Cardiac muscle cell (in vitro differentiated cells and primary cell): Measurements from ENCODE around the gene PDHA1. TPM values are rescaled to one million over a fixed set of nuclear protein-coding genes. Genes with fewer than 3 reads are reported as not detected.

Experiments used
- DNase-seq, 2 donors: peaks; one replicate each; pipeline versions ENCODE4 v3.0.0 to v3.0.0-alpha.2; 2010 to 2017; ENCODE audit warnings: low read depth in 1 of 2, low spot score in 1 of 2
- H3K27ac ChIP-seq: fragments of 200-600 bp; sonication (generic); 2 replicates; pipeline ENCODE4 v1.5.1; 2016
- H3K27me3 ChIP-seq: fragments of 200-600 bp; sonication (generic); 2 replicates; pipeline ENCODE4 v1.6.0; 2016; ENCODE audit warnings: control low read depth
- H3K36me3 ChIP-seq: fragments of 200-600 bp; sonication (generic); 2 replicates; pipeline ENCODE4 v1.5.1; 2016; ENCODE audit warnings: control low read depth
- H3K4me1 ChIP-seq: fragments of 200-600 bp; sonication (generic); 2 replicates; pipeline ENCODE4 v1.8.1; 2017; ENCODE audit warnings: low read depth, mild to moderate bottlenecking, mixed run types
- H3K4me3 ChIP-seq: fragments of 200-600 bp; sonication (generic); 2 replicates; pipeline ENCODE4 v1.5.1; 2016; ENCODE audit warnings: mild to moderate bottlenecking
- H3K9me3 ChIP-seq: fragments of 200-600 bp; sonication (generic); 2 replicates; pipeline ENCODE4 v1.5.1; 2017; ENCODE audit warnings: low read depth, mild to moderate bottlenecking, control low read depth
- polyA plus RNA-seq: library from polyadenylated mRNA; unstranded; fragments of >200 nt; fragmentation: Nextera tagmentation; extraction: Ambion mirVana; gene quantifications from 2 replicates; pipeline ENCODE4 v1.2.1, GENCODE V29; 2016
- total RNA-seq: library from RNA; depleted of rRNA; stranded (reverse); fragments of >200 nt; gene quantifications from 2 replicates; pipeline ENCODE4 v1.2.3, GENCODE V29; 2016
- TF ChIP-seq, protein P1 (sequence below): IDR thresholded peaks from 2 replicates; pipeline ENCODE4 v1.5.1; 2012; ENCODE audit warnings: low read depth, mild to moderate bottlenecking, low read length

PDHA1 gene
- total RNA-seq (243 and 257 TPM in 2 replicates), polyA plus RNA-seq (689 and 777 TPM in 2 replicates)

GRCh38 chrX:19343535-19344408, at the start of gene PDHA1:
TSS of gene PDHA1 (plus strand) at chrX:19343927. CDS start at chrX:19344038, 111 bp downstream.
- Histone ChIP-seq H3K27me3 (no peaks in the 10 kb centered on the region), H3K9me3 (no peaks in the 10 kb centered on the region), H3K4me1 (no peaks in the 10 kb centered on the region), H3K36me3 (no peaks in the 10 kb centered on the region), H3K4me3 (peak within 1 kb of the TSS; percentile 69), H3K27ac (peak within 1 kb of the TSS; percentile 79)
- peak; percentile 93 to 94 for DNase-seq
- TF ChIP-seq, protein P1, sequence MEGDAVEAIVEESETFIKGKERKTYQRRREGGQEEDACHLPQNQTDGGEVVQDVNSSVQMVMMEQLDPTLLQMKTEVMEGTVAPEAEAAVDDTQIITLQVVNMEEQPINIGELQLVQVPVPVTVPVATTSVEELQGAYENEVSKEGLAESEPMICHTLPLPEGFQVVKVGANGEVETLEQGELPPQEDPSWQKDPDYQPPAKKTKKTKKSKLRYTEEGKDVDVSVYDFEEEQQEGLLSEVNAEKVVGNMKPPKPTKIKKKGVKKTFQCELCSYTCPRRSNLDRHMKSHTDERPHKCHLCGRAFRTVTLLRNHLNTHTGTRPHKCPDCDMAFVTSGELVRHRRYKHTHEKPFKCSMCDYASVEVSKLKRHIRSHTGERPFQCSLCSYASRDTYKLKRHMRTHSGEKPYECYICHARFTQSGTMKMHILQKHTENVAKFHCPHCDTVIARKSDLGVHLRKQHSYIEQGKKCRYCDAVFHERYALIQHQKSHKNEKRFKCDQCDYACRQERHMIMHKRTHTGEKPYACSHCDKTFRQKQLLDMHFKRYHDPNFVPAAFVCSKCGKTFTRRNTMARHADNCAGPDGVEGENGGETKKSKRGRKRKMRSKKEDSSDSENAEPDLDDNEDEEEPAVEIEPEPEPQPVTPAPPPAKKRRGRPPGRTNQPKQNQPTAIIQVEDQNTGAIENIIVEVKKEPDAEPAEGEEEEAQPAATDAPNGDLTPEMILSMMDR = no peak

GRCh38 chrX:19303256-19303880, 40.4 kb upstream of the PDHA1 start:
- H3K4me3 ChIP-seq = no peak overlapping the region
- DNase-seq = peak in 1 of 2 donors; percentile 63

GRCh38 chrX:19326567-19326966, 17.2 kb upstream of the PDHA1 start:
- no peaks in the 10 kb centered on the region for H3K9me3 ChIP-seq
- TF ChIP-seq, protein P1 = no peak
- no peak overlapping the region for H3K27ac ChIP-seq
- DNase-seq = no peak
- no peaks in the 10 kb centered on the region for H3K4me1 ChIP-seq
- H3K27me3 ChIP-seq = no peaks in the 10 kb centered on the region
- no peaks in the 10 kb centered on the region for H3K36me3 ChIP-seq
- no peak overlapping the region for H3K4me3 ChIP-seq

More at GRCh38 chrX:19303256-19303880, 40.4 kb upstream of the PDHA1 start:
- no peaks in the 10 kb centered on the region for H3K27me3 ChIP-seq
- TF ChIP-seq, protein P1 = no peak
- H3K27ac ChIP-seq = no peak overlapping the region
- H3K36me3 ChIP-seq = no peaks in the 10 kb centered on the region
- no peaks in the 10 kb centered on the region for H3K9me3 ChIP-seq
- H3K4me1 ChIP-seq = no peaks in the 10 kb centered on the region

DNA sequence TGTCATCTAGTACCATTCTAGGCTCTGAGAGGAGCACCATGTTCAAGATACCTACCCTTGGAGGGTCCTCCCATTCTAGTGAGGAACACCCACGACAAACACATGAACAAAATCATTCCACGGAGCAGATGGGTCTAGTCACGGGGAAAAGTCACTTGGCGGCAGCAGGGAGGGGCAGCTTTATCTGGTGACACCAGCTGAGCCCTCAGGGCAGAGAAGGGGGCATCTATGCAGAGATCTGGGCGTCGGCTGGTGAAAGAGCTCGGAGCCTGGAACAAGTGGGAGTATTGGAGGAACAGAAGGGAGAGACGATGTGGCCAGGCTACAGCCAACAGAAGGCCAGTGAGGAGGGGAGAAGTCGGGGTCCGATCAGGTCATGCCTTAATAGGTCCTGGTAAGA, 11.9 kb upstream of the PDHA1 start:
- no peaks in the 10 kb centered on the region for H3K4me1 ChIP-seq
- TF ChIP-seq, protein P1 = no peak
- DNase-seq = no peak

GRCh38 chrX:19332983-19333382, 10.7 kb upstream of the PDHA1 start:
- peak in 1 of 2 donors; percentile 50 for DNase-seq

More for the DNA sequence above, 11.9 kb upstream of the PDHA1 start:
- Histone ChIP-seq H3K9me3 (no peaks in the 10 kb centered on the region), H3K27ac (no peak overlapping the region), H3K36me3 (no peaks in the 10 kb centered on the region), H3K4me3 (no peak overlapping the region), H3K27me3 (no peaks in the 10 kb centered on the region)

More at GRCh38 chrX:19332983-19333382, 10.7 kb upstream of the PDHA1 start:
- Histone ChIP-seq H3K27ac (no peak overlapping the region), H3K4me1 (no peaks in the 10 kb centered on the region), H3K9me3 (no peaks in the 10 kb centered on the region), H3K4me3 (no peak overlapping the region), H3K36me3 (no peaks in the 10 kb centered on the region), H3K27me3 (no peaks in the 10 kb centered on the region)
- TF ChIP-seq, protein P1 = no peak
